ENCODE measurements around the gene ELAVL2. TPM values are rescaled to one million over a fixed set of nuclear protein-coding genes. Genes with fewer than 3 reads are reported as not detected.

ELAVL2 gene
- total RNA-seq, 1 experiment from 2014 or later, result 16.3 TPM

GRCh38 chr9:23739753-23740152, 86.3 kb downstream of the ELAVL2 start:
- no peaks in the 10 kb centered on the region for H3K36me3 ChIP-seq (ENCODE audit: low read depth, low read length)
- TF ChIP-seq, protein P1, sequence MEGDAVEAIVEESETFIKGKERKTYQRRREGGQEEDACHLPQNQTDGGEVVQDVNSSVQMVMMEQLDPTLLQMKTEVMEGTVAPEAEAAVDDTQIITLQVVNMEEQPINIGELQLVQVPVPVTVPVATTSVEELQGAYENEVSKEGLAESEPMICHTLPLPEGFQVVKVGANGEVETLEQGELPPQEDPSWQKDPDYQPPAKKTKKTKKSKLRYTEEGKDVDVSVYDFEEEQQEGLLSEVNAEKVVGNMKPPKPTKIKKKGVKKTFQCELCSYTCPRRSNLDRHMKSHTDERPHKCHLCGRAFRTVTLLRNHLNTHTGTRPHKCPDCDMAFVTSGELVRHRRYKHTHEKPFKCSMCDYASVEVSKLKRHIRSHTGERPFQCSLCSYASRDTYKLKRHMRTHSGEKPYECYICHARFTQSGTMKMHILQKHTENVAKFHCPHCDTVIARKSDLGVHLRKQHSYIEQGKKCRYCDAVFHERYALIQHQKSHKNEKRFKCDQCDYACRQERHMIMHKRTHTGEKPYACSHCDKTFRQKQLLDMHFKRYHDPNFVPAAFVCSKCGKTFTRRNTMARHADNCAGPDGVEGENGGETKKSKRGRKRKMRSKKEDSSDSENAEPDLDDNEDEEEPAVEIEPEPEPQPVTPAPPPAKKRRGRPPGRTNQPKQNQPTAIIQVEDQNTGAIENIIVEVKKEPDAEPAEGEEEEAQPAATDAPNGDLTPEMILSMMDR (conservative IDR thresholded peaks at IDR 0.05; ENCODE audit: low read depth, low read length), result no peak
- TF ChIP-seq EZH2 (IDR thresholded peaks at IDR 0.05; ENCODE audit: low read length, unreplicated experiment), result no peak
- TF ChIP-seq EZH2phosphoT487 (IDR thresholded peaks at IDR 0.05; ENCODE audit: borderline replicate concordance, low read length), result no peak
- H4K20me1 ChIP-seq (ENCODE audit: low read length), result no peaks in the 10 kb centered on the region; the same call in 1 of the 2 replicates
- peaks cover 32% of the 10 kb centered on the region for H3K79me2 ChIP-seq (ENCODE audit: low read length)
- H3K9me3 ChIP-seq (ENCODE audit: low read length), result no peaks in the 10 kb centered on the region
- H2AFZ ChIP-seq (ENCODE audit: low read length), result no peak overlapping the region
- BruUV-seq (replicated peaks), result no TSS peak
- intact Hi-C loops (cut with micrococcal nuclease), result no loop called here
- H3K9me2 ChIP-seq (replicated peaks; ENCODE audit: low read length), result no peaks in the 10 kb centered on the region
- peaks cover 2% of the 10 kb centered on the region for H3K4me1 ChIP-seq (ENCODE audit: insufficient read depth, low read length)
- no peaks in the 10 kb centered on the region for H3F3A ChIP-seq (ENCODE audit: low read length, unreplicated experiment)
- ATAC-seq (no peak), DNase-seq (no peak)
- POLR2A ChIA-PET (ENCODE audit: unreplicated experiment), result no interaction called here
- no peaks in the 10 kb centered on the region for H3K27me3 ChIP-seq (ENCODE audit: low read length)
- no peak overlapping the region for H3K4me2 ChIP-seq (ENCODE audit: low read length)
- no peak overlapping the region for H3K4me3 ChIP-seq (ENCODE audit: low read length)
- H3K9ac ChIP-seq (ENCODE audit: low read length), result no peak overlapping the region
- H3K27ac ChIP-seq (ENCODE audit: low read length), result no peak overlapping the region
- CTCF ChIA-PET, result no interaction called here

- H3K4me1 ChIP-seq (ENCODE audit: insufficient read depth, low read length), result peaks cover 18% of the 10 kb centered on the region
- no peaks in the 10 kb centered on the region for H3K9me3 ChIP-seq (ENCODE audit: low read length)
- no peak overlapping the region for H2AFZ ChIP-seq (ENCODE audit: low read length)
- H3K9me2 ChIP-seq (replicated peaks; ENCODE audit: low read length), result no peaks in the 10 kb centered on the region
- H3K36me3 ChIP-seq (ENCODE audit: low read depth, low read length), result no peaks in the 10 kb centered on the region
- H3F3A ChIP-seq (ENCODE audit: low read length, unreplicated experiment), result no peaks in the 10 kb centered on the region
- no TSS peak for BruUV-seq (replicated peaks)
- CTCF ChIA-PET, result no interaction called here
- ATAC-seq (no peak), DNase-seq (no peak)
- no peaks in the 10 kb centered on the region for H3K27me3 ChIP-seq (ENCODE audit: low read length)
- H3K9ac ChIP-seq (ENCODE audit: low read length), result no peak overlapping the region
- TF ChIP-seq EZH2 (IDR thresholded peaks at IDR 0.05; ENCODE audit: low read length, unreplicated experiment), result no peak
- TF ChIP-seq, protein P1 (conservative IDR thresholded peaks at IDR 0.05; ENCODE audit: low read depth, low read length), result no peak
- H4K20me1 ChIP-seq (ENCODE audit: low read length), result no peaks in the 10 kb centered on the region
- POLR2A ChIA-PET (ENCODE audit: unreplicated experiment), result no interaction called here
- intact Hi-C loops (cut with micrococcal nuclease), result no loop called here
- peaks cover 18% of the 10 kb centered on the region for H3K79me2 ChIP-seq (ENCODE audit: low read length)
- no peak overlapping the region for H3K4me3 ChIP-seq (ENCODE audit: low read length)
- no peak overlapping the region for H3K4me2 ChIP-seq (ENCODE audit: low read length)
- no peak overlapping the region for H3K27ac ChIP-seq (ENCODE audit: low read length)
These were observed 89.7 kb downstream of the ELAVL2 start for GRCh38 chr9:23736293-23736692.

DNA sequence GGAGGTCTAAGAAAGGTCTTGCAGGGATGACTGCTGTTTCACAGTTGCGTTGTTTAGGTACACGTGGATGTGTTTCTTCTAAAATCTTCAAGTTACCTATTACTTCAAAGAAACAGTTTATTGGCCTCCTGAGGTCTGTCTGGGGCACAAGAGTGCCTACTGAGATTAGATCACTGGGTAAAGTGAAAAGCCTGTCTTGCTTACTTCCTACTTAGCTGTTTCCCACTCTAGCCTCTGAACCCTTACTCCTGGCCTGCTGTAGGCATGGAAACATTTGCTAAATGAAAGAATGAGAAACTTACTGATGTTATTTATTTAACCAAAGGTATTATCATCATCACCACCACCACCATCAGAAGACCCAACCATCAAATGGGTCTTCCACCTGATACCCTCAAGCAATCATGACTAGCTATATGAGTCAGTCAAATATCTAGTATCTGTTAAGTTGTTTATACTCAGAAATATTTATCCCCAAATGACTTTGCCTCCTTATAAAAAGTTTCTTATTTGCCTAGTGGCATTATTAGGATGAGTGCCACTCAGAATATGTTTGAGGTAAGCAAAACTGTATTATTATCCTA, 92.5 kb downstream of the ELAVL2 start:
- peak overlapping the region; percentile 66 for H3K27ac ChIP-seq (ENCODE audit: low read length)

More for the DNA sequence above, 92.5 kb downstream of the ELAVL2 start:
- no peaks in the 10 kb centered on the region for H3K9me3 ChIP-seq (ENCODE audit: low read length)
- ATAC-seq (peak; percentile 84), DNase-seq (peak; percentile 72)
- no TSS peak for BruUV-seq (replicated peaks)
- no peak overlapping the region for H3K4me3 ChIP-seq (ENCODE audit: low read length)
- no peaks in the 10 kb centered on the region for H3K27me3 ChIP-seq (ENCODE audit: low read length)
- TF ChIP-seq EZH2phosphoT487 (IDR thresholded peaks at IDR 0.05; ENCODE audit: borderline replicate concordance, low read length), result no peak
- TF ChIP-seq, protein P1 (conservative IDR thresholded peaks at IDR 0.05; ENCODE audit: low read depth, low read length), result no peak
- no peak for TF ChIP-seq EZH2 (IDR thresholded peaks at IDR 0.05; ENCODE audit: low read length, unreplicated experiment)
- peaks cover 12% of the 10 kb centered on the region for H3K79me2 ChIP-seq (ENCODE audit: low read length)
- no peaks in the 10 kb centered on the region for H4K20me1 ChIP-seq (ENCODE audit: low read length)
- peaks cover 18% of the 10 kb centered on the region for H3K4me1 ChIP-seq (ENCODE audit: insufficient read depth, low read length)
- H3K4me2 ChIP-seq (ENCODE audit: low read length), result peak overlapping the region; percentile 40
- peaks cover 4% of the 10 kb centered on the region; the same call in 1 of the 2 replicates for H3K36me3 ChIP-seq (ENCODE audit: low read depth, low read length)
- H3K9me2 ChIP-seq (replicated peaks; ENCODE audit: low read length), result no peaks in the 10 kb centered on the region
- ChIA-PET CTCF (no interaction called here), POLR2A (ENCODE audit: unreplicated experiment) (no interaction called here)
- H3F3A ChIP-seq (ENCODE audit: low read length, unreplicated experiment), result no peaks in the 10 kb centered on the region
- no peak overlapping the region for H2AFZ ChIP-seq (ENCODE audit: low read length)
- intact Hi-C loops (cut with micrococcal nuclease), result loop anchor here (5.0 kb wide), 1 partner anchor 89 kb away; no protein-coding TSS in a partner anchor
- H3K9ac ChIP-seq (ENCODE audit: low read length), result no peak overlapping the region

Measured in PC-3 (cell line).